K562 (cell line): ENCODE results near the gene RHOF. TPM values are rescaled to one million over a fixed set of nuclear protein-coding genes. Genes with fewer than 3 reads are reported as not detected.

Source experiments
- ARHGAP35 ChIP-seq: fragments of 450-650 bp; IDR thresholded peaks from 2 replicates; pipeline ENCODE4 v1.6.1; 2018; ENCODE audit not compliant: partially characterized antibody
- CEBPG ChIP-seq, 3 experiments: fragments of 200-800 bp in 1 of 3; sonication (Bioruptor generic) in 1 of 3; sonication (generic) in 1 of 3; formaldehyde crosslinking in 1 of 3; IDR thresholded peaks in 2 of 3; conservative IDR thresholded peaks in 1 of 3; 2 replicates each; pipeline versions ENCODE4 v1.6.1 to v1.8.0; 2016 to 2022; ENCODE audit warnings: missing compliant biosample characterization in 2 of 3, missing genetic modification characterization in 2 of 3, mild to moderate bottlenecking in 1 of 3, missing genetic modification reagents in 1 of 3
- COPS2 ChIP-seq: fragments of 450-650 bp; conservative IDR thresholded peaks from 2 replicates; pipeline ENCODE4 v1.6.1; 2016; ENCODE audit warnings: mild to moderate bottlenecking, moderate library complexity
- DPF2 ChIP-seq: fragments of 450-650 bp; IDR thresholded peaks from 2 replicates; pipeline ENCODE4 v1.6.1; 2016
- ELK3 ChIP-seq: fragments of 450-650 bp; formaldehyde crosslinking; IDR thresholded peaks from 2 replicates; pipeline ENCODE4 v1.4.0; 2020; ENCODE audit warnings: mild to moderate bottlenecking
- ERF ChIP-seq: fragments of 450-650 bp; formaldehyde crosslinking; IDR thresholded peaks from 2 replicates; pipeline ENCODE4 v1.4.0; 2020; ENCODE audit warnings: mild to moderate bottlenecking, mixed read lengths
- MEF2A ChIP-seq: IDR thresholded peaks from 2 replicates; pipeline ENCODE4 v1.6.1; 2011; ENCODE audit warnings: low read depth, mild to moderate bottlenecking, low read length, moderate library complexity; ENCODE audit not compliant: control insufficient read depth
- NFXL1 ChIP-seq: fragments of 450-650 bp; formaldehyde crosslinking; IDR thresholded peaks from 2 replicates; pipeline ENCODE4 v1.4.0; 2021; ENCODE audit warnings: mild to moderate bottlenecking
- NKRF ChIP-seq: fragments of 450-650 bp; IDR thresholded peaks from 2 replicates; pipeline ENCODE4 v1.6.1; 2016; ENCODE audit warnings: borderline replicate concordance
- PCBP1 ChIP-seq: fragments of 200-400 bp; formaldehyde crosslinking; IDR thresholded peaks from 2 replicates; pipeline ENCODE4 v1.6.1; 2018; ENCODE audit warnings: mild to moderate bottlenecking, low read depth, low read length; ENCODE audit not compliant: poor library complexity, severe bottlenecking
- RBM39 ChIP-seq: fragments of 200-400 bp; formaldehyde crosslinking; optimal IDR thresholded peaks from 2 replicates; pipeline ENCODE3; 2018; ENCODE audit warnings: low read depth, low read length
- RHOXF2B ChIP-seq: fragments of 250-450 bp; sonication (Bioruptor Pico); conservative IDR thresholded peaks from 2 replicates; pipeline ENCODE4 v1.5.1; 2021
- SIN3B ChIP-seq: fragments of 450-650 bp; IDR thresholded peaks from 2 replicates; pipeline ENCODE4 v1.6.1; 2017; ENCODE audit warnings: low read depth, mild to moderate bottlenecking, moderate library complexity
- SMC3 ChIP-seq: conservative IDR thresholded peaks from 2 replicates; pipeline ENCODE4 v1.6.1; 2011; ENCODE audit warnings: low read depth, low read length, improper control_type of control experiment; ENCODE audit not compliant: insufficient read depth
- SRSF1 ChIP-seq: fragments of 200-400 bp; formaldehyde crosslinking; IDR thresholded peaks from 2 replicates; pipeline ENCODE4 v1.6.1; 2017; ENCODE audit warnings: mild to moderate bottlenecking, low read depth, low read length, moderate library complexity
- TAF9B ChIP-seq: fragments of 450-650 bp; IDR thresholded peaks from 2 replicates; pipeline ENCODE4 v1.6.1; 2018; ENCODE audit warnings: mild to moderate bottlenecking; ENCODE audit not compliant: partially characterized antibody
- YY1 ChIP-seq, 3 experiments: IDR thresholded peaks; 2 replicates each; pipeline ENCODE4 v1.6.1; 2011; ENCODE audit warnings: low read length in 2 of 3, mild to moderate bottlenecking in 2 of 3, moderate library complexity in 2 of 3, borderline replicate concordance in 1 of 3, control low read depth in 1 of 3, low read depth in 1 of 3; ENCODE audit not compliant: insufficient read depth in 3 of 3, insufficient replicate concordance in 2 of 3, control insufficient read depth in 1 of 3, insufficient read length in 1 of 3; ENCODE audit errors: extremely low read depth in 1 of 3
- ZHX1 ChIP-seq: fragments of 150-350 bp; conservative IDR thresholded peaks from 2 replicates; pipeline ENCODE4 v1.6.1; 2014; ENCODE audit warnings: low read length
- ZNF124 ChIP-seq: sonication (generic); formaldehyde crosslinking; IDR thresholded peaks from 2 replicates; pipeline ENCODE4 v1.8.1; 2022; ENCODE audit warnings: missing genetic modification reagents
- ZNF239 ChIP-seq: fragments of 250-450 bp; sonication (Bioruptor Pico); IDR thresholded peaks from 2 replicates; pipeline ENCODE4 v1.4.0; 2020; ENCODE audit warnings: mild to moderate bottlenecking
- ZNF408 ChIP-seq: fragments of 250-450 bp; sonication (Bioruptor Pico); IDR thresholded peaks from 2 replicates; pipeline ENCODE4 v1.4.0; 2020; ENCODE audit warnings: low read depth, mild to moderate bottlenecking, moderate library complexity
- ZNF696 ChIP-seq: fragments of 250-450 bp; sonication (Bioruptor Pico); conservative IDR thresholded peaks from 2 replicates; pipeline ENCODE4 v1.4.0; 2020; ENCODE audit warnings: mild to moderate bottlenecking, moderate library complexity
- polyA plus RNA-seq, 8 experiments: library from polyadenylated mRNA; depleted of rRNA in 4 of 8; stranded (reverse) in 5 of 8; unstranded in 3 of 8; fragments of >200 nt; fragmentation: Nextera tagmentation in 2 of 8; fragmentation: Illumina TruSeq in 1 of 8; extraction: Ambion mirVana in 2 of 8; extraction: Trizol in 1 of 8; gene quantifications; 2 replicates each; pipeline versions ENCODE4 v1.2.1 to v1.2.3, GENCODE V29; 2011 to 2014; ENCODE audit warnings: inconsistent platforms in 1 of 8, missing spikeins in 1 of 8
- total RNA-seq, 7 experiments: library from RNA; depleted of rRNA in 6 of 7; stranded (reverse); fragments of >200 nt in 6 of 7; fragmentation: Illumina TruSeq in 2 of 7; extraction: Trizol in 2 of 7; gene quantifications; 2 replicates each; pipeline versions ENCODE4 v1.2.1 to v1.2.3, GENCODE V29; 2011 to 2021; ENCODE audit warnings: low replicate concordance in 1 of 7

RHOF gene
- total and polyA plus RNA-seq, 9 of the 15 experiments (the other 6 are each of a cell fraction or from before 2014, with no cell fraction given), result 0.13 to 10.1 (median 4.0) TPM

GRCh38 chr12:121801595-121802484 lies 8.4 kb upstream of the RHOF start (continued):
- TF ChIP-seq ERF (CRISPR knock-in tag) (no peak), RBM39 (no peak), SMC3 (no peak), TAF9B (peak; percentile 16), MEF2A (no peak), NFXL1 (no peak), SRSF1 (no peak), ZHX1 (no peak), ZNF408 (CRISPR knock-in tag) (no peak), SIN3B (no peak), NKRF (no peak), CEBPG (CRISPR knock-in tag; IDR thresholded peaks at IDR 0.05) (no peak), CEBPG (tag; conservative IDR thresholded peaks at IDR 0.05 in 1 of 2, IDR thresholded peaks at IDR 0.05 in 1 of 2) (no peak), ZNF124 (no peak), ARHGAP35 (no peak), PCBP1 (no peak), YY1 (IDR thresholded peaks at IDR 0.05; ENCODE audit: borderline replicate concordance in 1 of 3, control insufficient read depth in 1 of 3, extremely low read depth in 1 of 3, insufficient read depth in 3 of 3, insufficient read length in 1 of 3, insufficient replicate concordance in 2 of 3, low read depth in 1 of 3, low read length in 2 of 3) (peak in 1 of 3 experiments; percentile 27), DPF2 (no peak), RHOXF2B (CRISPR knock-in tag) (no peak), ZNF239 (CRISPR knock-in tag) (no peak), ELK3 (CRISPR knock-in tag) (no peak), ZNF696 (CRISPR knock-in tag) (no peak), COPS2 (no peak)
